Fibroblast of upper back skin (primary cell): Measurements from ENCODE around the gene PTPRD.

Experiments used
- DNase-seq: peaks from one replicate; pipeline ENCODE4 v3.0.0-alpha.2; 2013

PTPRD gene

DNA sequence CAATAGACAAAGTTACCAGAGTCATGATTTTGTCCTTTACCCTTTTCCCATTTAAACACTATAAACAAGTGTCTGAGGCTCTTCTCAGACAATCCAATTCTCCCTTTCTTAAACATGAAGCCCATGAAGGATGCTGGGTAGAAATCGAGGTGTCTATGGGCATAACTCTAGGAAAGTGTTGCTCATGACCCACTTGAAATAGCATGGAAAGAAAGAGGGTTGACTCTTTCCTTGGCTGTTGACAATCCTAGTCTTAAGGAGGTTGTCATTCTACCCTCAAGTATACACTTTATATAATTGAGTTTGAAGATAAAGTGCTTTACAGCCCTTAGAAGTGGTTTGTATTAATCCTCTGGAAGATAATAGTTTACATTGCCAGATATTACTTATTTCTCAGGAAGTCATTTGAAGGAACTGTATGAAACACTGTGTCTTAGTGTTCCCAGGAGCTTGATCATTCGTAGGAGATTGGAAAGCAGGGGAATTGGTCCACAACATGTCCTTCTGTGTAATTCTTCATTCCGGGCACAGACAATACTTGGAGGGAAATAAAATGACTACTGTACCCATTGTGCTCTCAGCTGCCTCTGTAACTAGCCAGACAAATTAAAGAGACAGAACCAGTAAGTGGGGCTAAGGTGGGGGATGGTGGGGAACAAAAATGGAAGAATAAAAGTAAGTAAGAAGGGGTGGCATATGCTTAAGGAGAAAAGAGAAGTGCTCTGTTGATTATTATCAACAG is 1734.9 kb downstream of the PTPRD start:
- no peak for DNase-seq

GRCh38 chr9:8876303-8876702 is 1736.5 kb downstream of the PTPRD start:
- DNase-seq: peak; percentile 21

- no peak for DNase-seq
Measured at GRCh38 chr9:8874482-8874881, 1738.3 kb downstream of the PTPRD start.

GRCh38 chr9:8872802-8873201 is 1740.0 kb downstream of the PTPRD start:
- DNase-seq: peak; percentile 38

- DNase-seq: no peak
Measured at GRCh38 chr9:8871796-8872445, 1740.9 kb downstream of the PTPRD start.

DNA sequence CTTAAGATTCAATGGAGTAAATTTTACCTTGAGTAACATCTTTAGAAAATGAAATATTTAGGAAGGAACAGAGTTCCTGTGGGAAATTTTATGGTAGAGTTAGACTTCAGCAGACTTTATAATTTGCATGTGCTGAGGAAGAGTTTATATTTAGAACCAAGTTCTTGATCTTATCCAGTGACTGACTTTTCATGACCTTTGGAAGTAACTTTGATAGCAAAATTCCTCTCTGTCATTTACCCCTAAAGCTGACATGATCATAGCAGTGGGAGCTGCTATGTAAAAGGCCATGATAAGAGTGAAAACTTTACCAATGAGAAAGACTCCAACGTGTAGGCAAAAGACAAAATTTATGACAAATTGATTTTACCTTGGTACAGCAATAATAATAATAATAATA is 1741.4 kb downstream of the PTPRD start:
- DNase-seq: no peak

DNA sequence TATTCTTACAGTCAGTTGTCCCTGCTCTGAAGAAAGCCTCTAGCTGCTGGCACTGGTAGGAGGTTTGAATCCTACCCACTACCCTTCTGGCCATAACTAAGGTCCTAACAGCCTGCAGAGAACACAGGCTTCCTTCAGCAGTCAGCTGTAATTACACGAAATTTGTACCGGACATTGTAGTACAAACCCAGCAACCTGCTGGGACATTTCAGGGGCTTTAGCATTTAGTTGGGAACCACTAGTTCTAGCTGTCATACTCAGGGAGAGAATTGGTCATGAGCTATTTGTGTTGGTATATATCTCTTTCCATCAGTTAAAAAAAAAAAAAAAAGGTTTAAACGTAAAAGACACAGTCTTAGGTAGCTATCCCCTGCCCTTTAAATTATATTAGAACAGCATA is 1743.0 kb downstream of the PTPRD start:
- no peak for DNase-seq

DNA sequence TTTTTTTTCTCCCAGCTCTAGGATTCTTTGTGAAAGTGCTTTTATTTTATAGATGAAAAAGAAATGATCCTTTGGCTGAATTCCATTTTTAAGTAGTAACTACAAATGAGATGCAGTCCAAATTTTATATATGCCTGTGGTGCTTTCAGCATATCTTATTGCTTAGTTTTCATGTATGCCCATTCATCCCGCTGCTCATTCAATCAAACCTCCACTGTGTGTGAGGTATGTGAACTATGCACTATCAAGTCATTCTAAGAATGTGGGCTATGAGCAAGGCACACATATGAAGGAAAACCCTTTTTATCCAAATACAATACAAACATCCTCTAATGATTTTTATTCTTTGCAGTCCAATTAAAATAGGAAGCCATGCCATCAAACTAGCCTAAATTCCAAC is 1744.2 kb downstream of the PTPRD start:
- peak; percentile 89 for DNase-seq

GRCh38 chr9:8867148-8867547 is 1745.7 kb downstream of the PTPRD start:
- DNase-seq: no peak

DNA sequence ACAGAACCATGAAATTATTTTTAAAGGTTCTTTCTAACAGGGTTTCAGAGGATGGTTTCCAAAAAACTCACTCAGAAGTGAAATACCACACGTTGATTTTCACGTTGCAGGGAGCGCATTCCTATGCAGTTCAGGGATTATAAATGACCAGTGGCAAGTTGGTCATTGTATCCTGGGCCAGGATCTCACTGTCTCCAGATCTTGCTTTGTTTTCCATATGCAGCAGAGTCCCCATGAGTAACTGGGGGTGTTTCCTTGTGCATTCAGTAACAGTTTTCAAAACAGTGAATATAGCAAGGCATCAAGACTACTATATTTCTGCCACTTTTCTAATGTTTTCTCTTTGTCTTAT is 1748.3 kb downstream of the PTPRD start:
- DNase-seq: peak; percentile 41

- peak; percentile 54 for DNase-seq
Measured at GRCh38 chr9:8863886-8864544, 1748.8 kb downstream of the PTPRD start.

DNA sequence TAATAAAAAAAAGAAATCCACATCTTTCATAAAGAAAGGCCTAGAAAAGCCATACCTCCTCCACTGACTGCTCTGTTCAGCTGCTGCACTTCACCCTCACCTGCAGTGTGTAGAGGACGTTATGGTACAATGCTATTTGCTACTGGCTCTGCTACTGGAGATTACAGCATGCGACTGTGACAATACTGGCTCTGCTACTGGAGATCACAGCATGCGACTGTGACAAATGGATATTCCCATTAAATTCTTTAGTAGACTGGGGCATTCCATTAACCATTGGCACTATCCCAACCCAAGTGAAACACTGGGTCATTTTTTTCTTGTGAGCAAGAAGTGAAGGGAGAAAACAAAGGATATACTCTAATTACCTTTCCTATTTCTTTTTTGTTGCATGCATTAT is 1749.7 kb downstream of the PTPRD start:
- DNase-seq: peak; percentile 62

DNA sequence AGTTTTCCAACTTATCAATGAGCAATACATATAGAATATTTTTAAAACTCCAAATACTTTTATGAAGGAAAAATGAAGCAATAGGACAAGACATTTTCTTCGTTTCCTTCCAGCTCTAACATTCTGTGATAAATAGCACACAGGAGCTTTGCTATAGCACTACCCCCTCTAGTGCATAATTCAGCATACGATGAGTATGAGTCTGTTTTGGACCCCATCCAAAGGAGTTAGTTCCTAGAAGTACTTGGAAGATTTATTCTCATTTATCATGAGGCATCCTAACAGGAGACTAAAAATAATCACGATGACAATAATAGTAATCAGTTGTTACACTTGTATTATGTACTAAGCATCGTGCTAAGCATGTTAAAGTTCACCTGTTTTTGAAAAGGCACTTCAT is 1751.9 kb downstream of the PTPRD start:
- peak; percentile 91 for DNase-seq

- DNase-seq: peak; percentile 32
Measured at GRCh38 chr9:8860086-8860485, 1752.7 kb downstream of the PTPRD start.

DNA sequence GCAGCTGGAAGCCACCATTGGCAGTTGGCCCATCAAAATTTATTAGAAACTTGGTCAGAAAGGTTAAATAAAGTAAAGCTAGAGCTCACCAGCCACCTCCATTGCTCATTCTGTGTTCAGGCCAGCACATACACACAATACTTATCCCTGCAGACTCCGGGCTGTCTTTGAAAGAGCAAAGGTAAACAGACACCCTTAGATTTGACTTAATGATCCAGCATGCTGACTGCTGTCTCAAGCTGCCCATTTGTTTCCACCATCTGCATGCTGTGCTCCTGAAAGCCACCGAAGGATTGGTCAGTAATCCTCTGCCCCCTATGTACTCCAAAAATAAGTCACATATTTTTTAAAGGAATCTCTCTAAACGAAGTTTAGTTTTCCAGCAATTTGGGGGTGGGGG is 1753.4 kb downstream of the PTPRD start:
- no peak for DNase-seq

DNA sequence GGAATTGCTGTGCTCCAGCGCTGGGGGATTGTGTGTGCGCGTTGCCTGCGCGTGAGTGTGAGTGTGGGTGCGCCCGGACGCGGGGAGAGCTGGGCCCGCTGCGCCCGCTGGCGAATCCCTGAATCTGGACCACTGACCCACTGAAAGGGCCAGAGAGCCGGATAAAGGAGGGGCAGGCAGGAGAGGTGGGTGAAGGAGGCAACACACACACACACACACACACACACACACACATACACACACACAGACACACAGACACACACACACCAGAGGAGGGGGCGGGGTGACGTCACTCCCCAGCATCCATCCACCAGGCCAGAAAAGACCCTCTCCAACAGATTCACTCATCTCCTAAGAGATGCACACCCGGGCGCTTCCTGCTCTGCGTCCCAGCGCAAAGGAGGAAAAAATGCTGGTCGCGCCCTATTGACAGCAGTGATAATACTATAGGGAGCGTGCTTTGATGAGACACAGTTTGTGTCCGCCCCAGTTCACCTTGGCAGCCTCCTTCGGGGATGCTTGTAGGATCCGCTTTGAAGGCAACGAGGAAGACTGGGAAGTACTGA is 1754.1 kb downstream of the PTPRD start:
- no peak for DNase-seq

DNA sequence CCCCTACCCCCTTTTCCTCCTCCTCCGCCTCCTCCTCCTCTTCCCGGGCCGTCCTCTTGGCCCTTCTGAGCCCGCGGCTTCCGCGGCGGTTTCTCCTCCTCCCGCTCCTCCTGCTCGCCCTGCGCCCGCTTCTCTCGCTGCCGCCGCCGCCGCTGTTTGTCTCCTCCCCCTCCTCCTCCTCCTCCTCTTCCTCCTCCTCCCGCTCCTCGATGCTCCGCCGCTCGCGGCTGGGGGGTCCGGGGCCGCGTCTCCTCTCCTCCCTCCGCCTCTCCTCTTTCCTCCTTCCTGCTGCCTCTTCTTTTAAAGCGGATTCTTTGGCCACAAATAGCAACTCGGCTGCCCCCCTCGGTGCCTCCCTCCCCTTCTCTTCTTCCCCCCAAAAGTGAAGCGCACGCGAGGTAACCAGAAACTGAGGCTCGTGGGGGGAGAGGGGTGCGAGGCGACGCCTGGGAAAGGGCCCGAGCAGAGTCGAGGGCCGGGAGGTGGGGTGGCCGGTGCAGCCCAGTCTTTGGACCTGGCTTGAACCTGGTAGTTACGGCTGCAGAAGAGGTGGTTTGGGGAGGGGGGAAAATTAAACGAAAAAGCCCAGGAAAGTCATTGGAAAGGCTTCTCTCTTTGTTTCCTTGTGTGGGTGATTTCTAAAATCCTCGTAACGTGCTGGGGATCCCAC is 1754.7 kb downstream of the PTPRD start:
- DNase-seq: peak; percentile 72

- DNase-seq: no peak
Measured at GRCh38 chr9:8857068-8857925, 1755.5 kb downstream of the PTPRD start.

- DNase-seq: no peak
Measured at GRCh38 chr9:8856396-8857067, 1756.3 kb downstream of the PTPRD start.

GRCh38 chr9:8855046-8855445 is 1757.8 kb downstream of the PTPRD start:
- peak; percentile 60 for DNase-seq

DNA sequence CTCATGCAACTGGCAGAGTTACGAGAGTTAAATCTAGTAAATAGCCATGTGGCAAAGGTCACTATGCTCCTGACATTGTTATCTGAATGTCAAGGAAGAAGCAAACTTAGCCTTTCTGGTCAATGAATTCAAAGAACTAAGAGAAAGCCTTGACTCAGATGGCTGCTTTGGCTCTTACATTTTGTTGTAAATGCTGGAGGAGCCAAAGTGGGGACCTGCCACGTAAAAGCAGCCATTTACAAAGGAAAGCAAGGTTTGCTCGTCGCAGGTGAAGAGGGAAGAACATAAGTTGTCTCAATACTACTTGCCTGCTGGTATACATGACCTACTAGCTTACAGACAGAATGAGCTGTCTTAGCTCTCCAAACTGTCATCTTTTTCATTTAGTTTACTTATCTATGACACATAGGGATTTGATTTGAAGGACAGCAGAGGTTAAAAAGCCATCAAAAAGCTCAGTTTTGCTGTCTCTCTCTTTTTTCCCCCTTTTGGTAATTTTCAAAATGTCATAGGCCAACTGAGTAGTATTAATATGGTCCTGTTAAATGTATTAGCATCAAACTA is 1760.4 kb downstream of the PTPRD start:
- DNase-seq: no peak
